Tibial artery (tissue), 4 donors: ENCODE results near the gene PHF21A.

Experiments used
- DNase-seq, 2 donors: peaks; one replicate each; pipeline ENCODE4 v3.0.0-alpha.2; 2019
- H3K27ac ChIP-seq, 2 donors: fragments of 200-600 bp; sonication (generic) in 1 of 2; 1 replicate in 1 of 2; 2 replicates in 1 of 2; pipeline ENCODE4 v1.5.1; 2018 to 2019; ENCODE audit warnings: mild to moderate bottlenecking in 1 of 2
- H3K27me3 ChIP-seq, 2 donors: fragments of 200-600 bp; sonication (generic) in 1 of 2; one replicate each; pipeline versions ENCODE4 v1.5.1 to v1.6.0; 2016 to 2019
- H3K36me3 ChIP-seq, 3 donors: fragments of 200-600 bp; sonication (generic) in 2 of 3; one replicate each; pipeline ENCODE4 v1.5.1; 2016 to 2019; ENCODE audit warnings: mild to moderate bottlenecking in 2 of 3
- H3K4me1 ChIP-seq, 4 donors: fragments of 200-600 bp; sonication (generic) in 2 of 4; 1 replicate in 3 of 4; 2 replicates in 1 of 4; pipeline ENCODE4 v1.5.1; 2016 to 2019
- H3K4me3 ChIP-seq, 2 donors: fragments of 200-600 bp; sonication (generic) in 1 of 2; 1 replicate in 1 of 2; 2 replicates in 1 of 2; pipeline ENCODE4 v1.5.1; 2018 to 2019; ENCODE audit warnings: mild to moderate bottlenecking in 2 of 2
- H3K9me3 ChIP-seq, 3 donors: fragments of 200-600 bp; sonication (generic) in 1 of 3; one replicate each; pipeline ENCODE4 v1.5.1; 2016 to 2019
- CTCF ChIP-seq, 2 experiments: fragments of 200-600 bp in 1 of 2; fragments of 450-650 bp in 1 of 2; IDR thresholded peaks; one replicate each; pipeline ENCODE4 v1.5.1; 2017 to 2019; ENCODE audit warnings: antibody characterized with exemption in 2 of 2, mild to moderate bottlenecking in 1 of 2, moderate library complexity in 1 of 2
- intact Hi-C: fragments of 100-400 bp; cut with DNase I; formaldehyde crosslinking; loops from one replicate; pipeline ENCODE4 v1.15.0; 2023; ENCODE audit warnings: low total_unique reads

Gene PHF21A

GRCh38 chr11:45920531-45921477, 200.4 kb downstream of the PHF21A start:
- Histone ChIP-seq H3K4me1 (peaks cover 10 to 50% (median 27%) of the 10 kb centered on the region in 4 donors), H3K36me3 (peaks cover 0 to under 1% (median 0%) of the 10 kb centered on the region in 3 donors), H3K4me3 (no peak overlapping the region), H3K27ac (no peak overlapping the region), H3K27me3 (peaks cover 11 to 37% of the 10 kb centered on the region in 2 donors), H3K9me3 (no peaks in the 10 kb centered on the region)
- no peak for TF ChIP-seq CTCF (IDR thresholded peaks at IDR 0.05)
- peak in 1 of 2 donors; percentile 33 for DNase-seq
- intact Hi-C loops, result no loop called here

- peaks cover 0 to 9% (median 5%) of the 10 kb centered on the region in 3 donors for H3K36me3 ChIP-seq
- no peaks in the 10 kb centered on the region for H3K9me3 ChIP-seq
- H3K27me3 ChIP-seq, result peaks cover 11 to 35% of the 10 kb centered on the region in 2 donors
- intact Hi-C loops, result loop anchor here (5.0 kb wide), 2 partner anchors 63 to 78 kb away; no protein-coding TSS in a partner anchor
- peaks cover 10 to 53% (median 27%) of the 10 kb centered on the region in 4 donors for H3K4me1 ChIP-seq
- H3K27ac ChIP-seq, result no peak overlapping the region
- no peak for DNase-seq
- no peak overlapping the region for H3K4me3 ChIP-seq
- TF ChIP-seq CTCF (IDR thresholded peaks at IDR 0.05), result no peak
Measured at GRCh38 chr11:45919806-45920530, 201.3 kb downstream of the PHF21A start.

GRCh38 chr11:45918962-45919675, 202.1 kb downstream of the PHF21A start:
- Histone ChIP-seq H3K27ac (peak overlapping the region; percentile 87 to 89), H3K36me3 (peaks cover 6 to 18% (median 13%) of the 10 kb centered on the region in 3 donors), H3K27me3 (peaks cover 11 to 27% of the 10 kb centered on the region in 2 donors), H3K4me3 (peak overlapping the region; percentile 79 to 81), H3K4me1 (peaks cover 10 to 53% (median 27%) of the 10 kb centered on the region in 4 donors), H3K9me3 (no peaks in the 10 kb centered on the region)
- DNase-seq, result no peak
- no peak for TF ChIP-seq CTCF (IDR thresholded peaks at IDR 0.05)
- intact Hi-C loops, result loop anchor here (5.0 kb wide), 2 partner anchors 62 to 77 kb away; no protein-coding TSS in a partner anchor

GRCh38 chr11:45918331-45918941, 202.8 kb downstream of the PHF21A start:
- Histone ChIP-seq H3K9me3 (no peaks in the 10 kb centered on the region), H3K36me3 (peaks cover 12 to 25% (median 20%) of the 10 kb centered on the region in 3 donors), H3K4me3 (peak overlapping the region; percentile 79 to 81), H3K27me3 (peaks cover 11 to 23% of the 10 kb centered on the region in 2 donors), H3K27ac (peak overlapping the region; percentile 87 to 89), H3K4me1 (peaks cover 10 to 52% (median 27%) of the 10 kb centered on the region in 4 donors)
- intact Hi-C loops, result loop anchor here (5.0 kb wide), 2 partner anchors 61 to 76 kb away; no protein-coding TSS in a partner anchor
- no peak for TF ChIP-seq CTCF (IDR thresholded peaks at IDR 0.05)
- DNase-seq, result peak; percentile 82 to 91
